Activated naive CD4-positive, alpha-beta T cell treated with anti-CD3 and anti-CD28 coated beads, Interleukin-2, amount 10 ng/mL, durations not matched to agents 7 days and 5 days (primary cell): ENCODE results near the gene TM7SF3.
A peak's percentile ranks its signal among the peaks of the same experiment; 100 is the strongest.

Source experiments
- CTCF ChIA-PET: fragments of 350-600 bp; sonication (Branson Sonifier 250); formaldehyde crosslinking; loops from one replicate; lab custom pipeline; 2021; ENCODE audit warnings: antibody characterized with exemption; lab: Charles Lee
- DNase-seq: peaks from one replicate; pipeline ENCODE4 v3.0.0-alpha.2; 2020
- H3K27ac Mint-ChIP-seq: one replicate; pipeline ENCODE4 v1.8.0; 2021; ENCODE audit warnings: mild to moderate bottlenecking, moderate library complexity, mixed read lengths
- H3K27me3 Mint-ChIP-seq: one replicate; pipeline ENCODE4 v1.8.0; 2021; ENCODE audit warnings: mild to moderate bottlenecking, mixed read lengths
- H3K36me3 Mint-ChIP-seq: one replicate; pipeline ENCODE4 v1.8.0; 2021; ENCODE audit warnings: mixed read lengths
- H3K4me1 Mint-ChIP-seq: one replicate; pipeline ENCODE4 v1.8.0; 2021; ENCODE audit warnings: mixed read lengths
- H3K4me3 Mint-ChIP-seq: one replicate; pipeline ENCODE4 v1.8.0; 2021; ENCODE audit warnings: mild to moderate bottlenecking, moderate library complexity, mixed read lengths
- H3K9me3 Mint-ChIP-seq: one replicate; pipeline ENCODE4 v1.8.0; 2021; ENCODE audit warnings: mixed read lengths

Gene TM7SF3

GRCh38 chr12:27008081-27008480 lies 6.1 kb downstream of the TM7SF3 start:
- Mint-ChIP-seq H3K9me3 (no peaks in the 10 kb centered on the region), H3K27me3 (no peaks in the 10 kb centered on the region), H3K27ac (no peak overlapping the region), H3K36me3 (peaks cover 21% of the 10 kb centered on the region), H3K4me1 (peaks cover 39% of the 10 kb centered on the region), H3K4me3 (no peak overlapping the region)
- CTCF ChIA-PET: no interaction called here
- DNase-seq: no peak

- H3K4me1 Mint-ChIP-seq: peaks cover 28% of the 10 kb centered on the region
- H3K27me3 Mint-ChIP-seq: no peaks in the 10 kb centered on the region
Measured at GRCh38 chr12:27006797-27007467, 7.3 kb downstream of the TM7SF3 start.

GRCh38 chr12:27005495-27005894 lies 8.7 kb downstream of the TM7SF3 start:
- no peak for DNase-seq
- CTCF ChIA-PET: no interaction called here
- peaks cover 22% of the 10 kb centered on the region for H3K4me1 Mint-ChIP-seq
- no peak overlapping the region for H3K4me3 Mint-ChIP-seq
- no peak overlapping the region for H3K27ac Mint-ChIP-seq
- peaks cover 20% of the 10 kb centered on the region for H3K36me3 Mint-ChIP-seq
- no peaks in the 10 kb centered on the region for H3K27me3 Mint-ChIP-seq
- H3K9me3 Mint-ChIP-seq: no peaks in the 10 kb centered on the region

More at GRCh38 chr12:27006797-27007467, 7.3 kb downstream of the TM7SF3 start:
- DNase-seq: no peak
- H3K4me3 Mint-ChIP-seq: no peak overlapping the region
- no peaks in the 10 kb centered on the region for H3K9me3 Mint-ChIP-seq
- CTCF ChIA-PET: no interaction called here
- no peak overlapping the region for H3K27ac Mint-ChIP-seq
- H3K36me3 Mint-ChIP-seq: peaks cover 24% of the 10 kb centered on the region

GRCh38 chr12:27003421-27004381 lies 10.5 kb downstream of the TM7SF3 start:
- CTCF ChIA-PET: interaction anchor here (0.9 to 1.2 kb wide), 2 partner anchors 12 to 36 kb away, joined by 3 to 5 read pairs; no protein-coding TSS in a partner anchor
- peaks cover 14% of the 10 kb centered on the region for H3K4me1 Mint-ChIP-seq
- H3K27ac Mint-ChIP-seq: no peak overlapping the region
- H3K27me3 Mint-ChIP-seq: no peaks in the 10 kb centered on the region
- DNase-seq: no peak
- peaks cover 21% of the 10 kb centered on the region for H3K36me3 Mint-ChIP-seq
- no peaks in the 10 kb centered on the region for H3K9me3 Mint-ChIP-seq
- no peak overlapping the region for H3K4me3 Mint-ChIP-seq

GRCh38 chr12:27002141-27002540 lies 12.0 kb downstream of the TM7SF3 start:
- peak overlapping the region; percentile 65 for H3K27ac Mint-ChIP-seq
- H3K9me3 Mint-ChIP-seq: no peaks in the 10 kb centered on the region
- peaks cover 10% of the 10 kb centered on the region for H3K4me1 Mint-ChIP-seq

GRCh38 chr12:27001663-27002062 lies 12.5 kb downstream of the TM7SF3 start:
- Mint-ChIP-seq H3K36me3 (peaks cover 26% of the 10 kb centered on the region), H3K9me3 (no peaks in the 10 kb centered on the region), H3K4me1 (peaks cover 10% of the 10 kb centered on the region), H3K4me3 (no peak overlapping the region), H3K27me3 (no peaks in the 10 kb centered on the region), H3K27ac (peak overlapping the region; percentile 65)
- CTCF ChIA-PET: interaction anchor here (0.8 kb wide), 1 partner anchor 12 kb away, joined by 3 read pairs; the partner anchor contains the start of gene TM7SF3
- no peak for DNase-seq

More at GRCh38 chr12:27002141-27002540, 12.0 kb downstream of the TM7SF3 start:
- Mint-ChIP-seq H3K4me3 (no peak overlapping the region), H3K27me3 (no peaks in the 10 kb centered on the region), H3K36me3 (peaks cover 26% of the 10 kb centered on the region)
- CTCF ChIA-PET: interaction anchor here (0.6 to 0.8 kb wide), 3 partner anchors 12 to 510 kb away, joined by 3 read pairs; partner anchors contain the start of gene TM7SF3
- DNase-seq: no peak

- Mint-ChIP-seq H3K4me1 (peaks cover 10% of the 10 kb centered on the region), H3K27ac (no peak overlapping the region), H3K36me3 (peaks cover 29% of the 10 kb centered on the region), H3K27me3 (no peaks in the 10 kb centered on the region), H3K9me3 (no peaks in the 10 kb centered on the region), H3K4me3 (no peak overlapping the region)
- CTCF ChIA-PET: no interaction called here
- DNase-seq: no peak
Measured at GRCh38 chr12:27000961-27001360, 13.2 kb downstream of the TM7SF3 start.

GRCh38 chr12:26997003-26997402 lies 17.2 kb downstream of the TM7SF3 start:
- DNase-seq: no peak
- CTCF ChIA-PET: interaction anchor here (1.0 to 2.0 kb wide), 4 partner anchors 13 to 700 kb away, joined by 3 to 5 read pairs (median 3); partner anchors contain the start of gene REP15
- Mint-ChIP-seq H3K4me1 (peaks cover 7% of the 10 kb centered on the region), H3K4me3 (no peak overlapping the region), H3K27me3 (no peaks in the 10 kb centered on the region), H3K9me3 (no peaks in the 10 kb centered on the region), H3K27ac (no peak overlapping the region), H3K36me3 (peaks cover 34% of the 10 kb centered on the region)

GRCh38 chr12:26995706-26996105 lies 18.5 kb downstream of the TM7SF3 start:
- no peak for DNase-seq
- no peak overlapping the region for H3K4me3 Mint-ChIP-seq
- H3K9me3 Mint-ChIP-seq: no peaks in the 10 kb centered on the region
- no peaks in the 10 kb centered on the region for H3K27me3 Mint-ChIP-seq
- peaks cover 2% of the 10 kb centered on the region for H3K4me1 Mint-ChIP-seq
- peaks cover 28% of the 10 kb centered on the region for H3K36me3 Mint-ChIP-seq
- CTCF ChIA-PET: no interaction called here
- H3K27ac Mint-ChIP-seq: no peak overlapping the region

GRCh38 chr12:26994109-26994508 lies 20.1 kb downstream of the TM7SF3 start:
- Mint-ChIP-seq H3K27me3 (no peaks in the 10 kb centered on the region), H3K36me3 (peaks cover 27% of the 10 kb centered on the region), H3K4me1 (no peaks in the 10 kb centered on the region), H3K27ac (no peak overlapping the region), H3K9me3 (no peaks in the 10 kb centered on the region), H3K4me3 (no peak overlapping the region)
- CTCF ChIA-PET: no interaction called here
- no peak for DNase-seq

- no peak overlapping the region for H3K27ac Mint-ChIP-seq
- H3K4me1 Mint-ChIP-seq: no peaks in the 10 kb centered on the region
- H3K36me3 Mint-ChIP-seq: peaks cover 32% of the 10 kb centered on the region
- DNase-seq: no peak
- H3K4me3 Mint-ChIP-seq: no peak overlapping the region
- H3K9me3 Mint-ChIP-seq: no peaks in the 10 kb centered on the region
- no peaks in the 10 kb centered on the region for H3K27me3 Mint-ChIP-seq
- CTCF ChIA-PET: interaction anchor here (0.7 to 0.9 kb wide), 2 partner anchors 25 to 107 kb away, joined by 3 to 6 read pairs; no protein-coding TSS in a partner anchor
Measured at GRCh38 chr12:26991826-26992225, 22.4 kb downstream of the TM7SF3 start.

- H3K27ac Mint-ChIP-seq: no peak overlapping the region
- no peaks in the 10 kb centered on the region for H3K9me3 Mint-ChIP-seq
- CTCF ChIA-PET: no interaction called here
- no peak for DNase-seq
- no peak overlapping the region for H3K4me3 Mint-ChIP-seq
- H3K4me1 Mint-ChIP-seq: no peaks in the 10 kb centered on the region
- no peaks in the 10 kb centered on the region for H3K27me3 Mint-ChIP-seq
- peaks cover 36% of the 10 kb centered on the region for H3K36me3 Mint-ChIP-seq
Measured at GRCh38 chr12:26989873-26990272, 24.3 kb downstream of the TM7SF3 start.

GRCh38 chr12:26988703-26989102 lies 25.5 kb downstream of the TM7SF3 start:
- H3K27me3 Mint-ChIP-seq: no peaks in the 10 kb centered on the region
- H3K4me1 Mint-ChIP-seq: no peaks in the 10 kb centered on the region
- H3K36me3 Mint-ChIP-seq: peaks cover 38% of the 10 kb centered on the region
- no peak overlapping the region for H3K27ac Mint-ChIP-seq
- CTCF ChIA-PET: no interaction called here
- no peak for DNase-seq
- H3K4me3 Mint-ChIP-seq: no peak overlapping the region
- H3K9me3 Mint-ChIP-seq: no peaks in the 10 kb centered on the region
